A549 (cell line): ENCODE data around the gene EMC8. TPM values are rescaled to one million over a fixed set of nuclear protein-coding genes. Genes with fewer than 3 reads are reported as not detected.

ENCODE experiments used
- ATAC-seq, 2 experiments: fragments of 200-7000 bp in 1 of 2; fragments of >200 bp in 1 of 2; cut with Nextera tagmentation in 1 of 2; cut with Tn5 transposase in 1 of 2; 3 replicates each; pipeline versions ENCODE4 v1.8.0 to v1.9.1; 2018 to 2020; ENCODE audit warnings: mild to moderate bottlenecking in 1 of 2, moderate library complexity in 1 of 2
- CTCF ChIA-PET: fragments of 300-600 bp; sonication (Branson Sonifier 250); formaldehyde crosslinking; extraction: SDS; loops from one replicate; lab custom pipeline; 2021; ENCODE audit warnings: antibody characterized with exemption, inconsistent platforms; lab: Yijun Ruan, JAX
- POLR2A ChIA-PET: fragments of 350-600 bp; formaldehyde crosslinking; extraction: SDS; loops from one replicate; lab custom pipeline; 2021; ENCODE audit warnings: antibody characterized with exemption, inconsistent platforms; lab: Yijun Ruan, JAX
- DNase-seq, 2 experiments: peaks; one replicate each; pipeline versions ENCODE4 v3.0.0 to v3.0.0-alpha.2; 2011 to 2016; ENCODE audit warnings: low read depth in 1 of 2, low spot score in 1 of 2
- FAIRE-seq: peaks from 2 replicates; lab custom pipeline; 2011; peaks lifted over from hg19 to GRCh38; lab: Jason Lieb, UNC
- H3K27ac ChIP-seq, 2 experiments: fragments of >200 bp; sonication (Bioruptor Twin); formaldehyde crosslinking; 3 replicates each; pipeline ENCODE4 v1.5.1; 2016 to 2017
- H3K4me1 ChIP-seq: fragments of >200 bp; sonication (Bioruptor Twin); formaldehyde crosslinking; 3 replicates; pipeline ENCODE4 v1.6.1; 2016
- H3K4me2 ChIP-seq: fragments of >200 bp; sonication (Bioruptor Twin); formaldehyde crosslinking; 3 replicates; pipeline ENCODE4 v1.6.1; 2016
- H3K4me3 ChIP-seq: fragments of >200 bp; sonication (Bioruptor Twin); formaldehyde crosslinking; 3 replicates; pipeline ENCODE4 v1.5.1; 2016
- H3K9me3 ChIP-seq: fragments of >200 bp; sonication (Bioruptor Twin); formaldehyde crosslinking; 3 replicates; pipeline ENCODE4 v1.6.1; 2016
- BCL3 ChIP-seq: fragments of >200 bp; sonication (Bioruptor Twin); formaldehyde crosslinking; IDR thresholded peaks from 3 replicates; pipeline ENCODE4 v1.6.1; 2016
- BHLHE40 ChIP-seq: IDR thresholded peaks from 2 replicates; pipeline ENCODE4 v1.6.1; 2012; ENCODE audit warnings: low read depth, low read length, inconsistent platforms
- CBX2 ChIP-seq: fragments of 200-600 bp; sonication (generic); IDR thresholded peaks from 2 replicates; pipeline ENCODE4 v1.6.1; 2016; ENCODE audit warnings: low read depth, mild to moderate bottlenecking, borderline replicate concordance
- CEBPB ChIP-seq, 2 experiments: fragments of >200 bp in 1 of 2; sonication (Bioruptor Twin) in 1 of 2; formaldehyde crosslinking in 1 of 2; IDR thresholded peaks; 2 replicates each; pipeline ENCODE4 v1.6.1; 2012 to 2016
- CTCF ChIP-seq: fragments of >200 bp; sonication (Bioruptor Twin); formaldehyde crosslinking; IDR thresholded peaks from 3 replicates; pipeline ENCODE4 v1.5.1; 2016
- EHF ChIP-seq: fragments of 250-450 bp; sonication (Bioruptor Pico); IDR thresholded peaks from 2 replicates; pipeline ENCODE4 v1.5.0; 2020; ENCODE audit warnings: mild to moderate bottlenecking
- EHMT2 ChIP-seq: fragments of 200-600 bp; sonication (generic); IDR thresholded peaks from 2 replicates; pipeline ENCODE4 v1.6.1; 2016; ENCODE audit warnings: antibody characterized with exemption, low read depth, mild to moderate bottlenecking, moderate library complexity
- ELK1 ChIP-seq: fragments of 150-350 bp; IDR thresholded peaks from 2 replicates; pipeline ENCODE4 v1.6.1; 2014; ENCODE audit warnings: low read depth, mild to moderate bottlenecking, low read length
- FOSB ChIP-seq: fragments of 250-450 bp; sonication (Bioruptor Pico); IDR thresholded peaks from 2 replicates; pipeline ENCODE4 v1.5.0; 2020; ENCODE audit warnings: mild to moderate bottlenecking, moderate library complexity
- FOSL2 ChIP-seq, 2 experiments: fragments of 450-650 bp in 1 of 2; fragments of >200 bp in 1 of 2; sonication (Bioruptor Twin) in 1 of 2; formaldehyde crosslinking; IDR thresholded peaks; 2 replicates each; pipeline versions ENCODE4 v1.5.0 to v1.6.1; 2016 to 2020; ENCODE audit warnings: mild to moderate bottlenecking in 1 of 2, moderate library complexity in 1 of 2
- GATA3 ChIP-seq: IDR thresholded peaks from 2 replicates; pipeline ENCODE4 v1.6.1; 2012; ENCODE audit warnings: borderline replicate concordance
- HES2 ChIP-seq: fragments of >200 bp; sonication (Bioruptor Twin); formaldehyde crosslinking; IDR thresholded peaks from 2 replicates; pipeline ENCODE4 v1.6.1; 2016
- HMGXB4 ChIP-seq: fragments of 250-450 bp; sonication (Bioruptor Pico); IDR thresholded peaks from 2 replicates; pipeline ENCODE4 v1.5.0; 2021; ENCODE audit warnings: mild to moderate bottlenecking, moderate library complexity, borderline replicate concordance
- HOXB5 ChIP-seq: fragments of 250-450 bp; sonication (Bioruptor Pico); IDR thresholded peaks from 2 replicates; pipeline ENCODE4 v1.5.0; 2020; ENCODE audit warnings: mild to moderate bottlenecking, moderate library complexity
- MAZ ChIP-seq: fragments of 150-350 bp; IDR thresholded peaks from 2 replicates; pipeline ENCODE4 v1.6.1; 2014; ENCODE audit warnings: antibody characterized with exemption, low read depth, low read length, borderline replicate concordance
- MYC ChIP-seq: IDR thresholded peaks from 2 replicates; pipeline ENCODE4 v1.6.1; 2012; ENCODE audit warnings: mild to moderate bottlenecking, inconsistent platforms, low read length, improper control_type of control experiment, borderline replicate concordance
- NFE2L2 ChIP-seq: fragments of 150-350 bp; conservative IDR thresholded peaks from 2 replicates; pipeline ENCODE4 v1.6.1; 2014; ENCODE audit warnings: low read length
- NR3C1 ChIP-seq: fragments of >200 bp; sonication (Bioruptor Twin); formaldehyde crosslinking; IDR thresholded peaks from 3 replicates; pipeline ENCODE4 v1.6.1; 2017
- RARB ChIP-seq: fragments of 250-450 bp; sonication (Bioruptor Pico); IDR thresholded peaks from 2 replicates; pipeline ENCODE4 v1.8.0; 2021; ENCODE audit warnings: mild to moderate bottlenecking, moderate library complexity
- SMC3 ChIP-seq: fragments of >200 bp; sonication (Bioruptor Twin); formaldehyde crosslinking; IDR thresholded peaks from 3 replicates; pipeline ENCODE4 v1.6.1; 2018; ENCODE audit warnings: inconsistent platforms
- SREBF2 ChIP-seq: fragments of 450-650 bp; IDR thresholded peaks from 2 replicates; pipeline ENCODE4 v1.6.1; 2014; ENCODE audit warnings: mild to moderate bottlenecking, moderate library complexity
- USF2 ChIP-seq: fragments of 450-650 bp; IDR thresholded peaks from 2 replicates; pipeline ENCODE4 v1.6.1; 2014; ENCODE audit warnings: antibody characterized with exemption
- ZC3H11A ChIP-seq: fragments of 450-650 bp; IDR thresholded peaks from 2 replicates; pipeline ENCODE4 v1.6.1; 2014; ENCODE audit warnings: antibody characterized with exemption, mild to moderate bottlenecking
- ZNF302 ChIP-seq: fragments of 250-450 bp; sonication (Bioruptor Pico); IDR thresholded peaks from 2 replicates; pipeline ENCODE4 v1.9.0; 2021; ENCODE audit warnings: inconsistent platforms, mild to moderate bottlenecking, moderate library complexity
- ZSCAN20 ChIP-seq: fragments of 250-450 bp; sonication (Bioruptor Pico); IDR thresholded peaks from 2 replicates; pipeline ENCODE4 v1.8.0; 2022; ENCODE audit warnings: mild to moderate bottlenecking, moderate library complexity
- WGBS: methylation state at CpG from one replicate; pipeline ENCODE4 v1.1.6; 2017; ENCODE audit errors: missing lambda C conversion rate; 5-methylcytosine and 5-hydroxymethylcytosine counted together
- polyA plus RNA-seq, 4 experiments: library from polyadenylated mRNA; depleted of rRNA in 3 of 4; stranded (reverse); fragments of >200 nt; fragmentation: RNase III in 1 of 4; extraction: RNeasy Plus Mini Kit Qiagen cat#74134 plus additional on column Dnase treatment in 1 of 4; gene quantifications; 2 replicates in 3 of 4; 3 replicates in 1 of 4; pipeline ENCODE4 v1.2.3, GENCODE V29; 2011 to 2017

Gene EMC8
- polyA plus RNA-seq, 2 of the 4 experiments (the other 2 are of a cell fraction): 43.0 to 53.2 TPM

GRCh38 chr16:85796152-85796551 is 3.2 kb downstream of the EMC8 start:
- ATAC-seq (no peak), DNase-seq (no peak), FAIRE-seq (no peak)
- H3K27ac ChIP-seq: no peak overlapping the region
- no peak overlapping the region for H3K4me3 ChIP-seq
- no peaks in the 10 kb centered on the region for H3K9me3 ChIP-seq
- H3K4me1 ChIP-seq: peaks cover 19% of the 10 kb centered on the region
- H3K4me2 ChIP-seq: no peak overlapping the region
- POLR2A ChIA-PET: no interaction called here
- CTCF ChIA-PET: interaction anchor here (1.1 to 2.3 kb wide), 3 partner anchors 23 to 220 kb away, joined by 3 to 8 read pairs (median 3); no protein-coding TSS in a partner anchor
- TF ChIP-seq BHLHE40: no peak
- no peak for TF ChIP-seq ZSCAN20 (CRISPR knock-in tag)
- TF ChIP-seq FOSB: no peak
- no peak for TF ChIP-seq CBX2
- TF ChIP-seq CEBPB (IDR thresholded peaks at IDR 0.05): no peak
- TF ChIP-seq NFE2L2: no peak
- TF ChIP-seq ZC3H11A: no peak
- no peak for TF ChIP-seq RARB (CRISPR knock-in tag)
- no peak for TF ChIP-seq MYC
- no peak for TF ChIP-seq SREBF2
- WGBS: 94% methylated on average over 6 of the region's 6 CpGs

- DNase-seq: no peak
- H3K4me3 ChIP-seq: no peak overlapping the region
- ChIA-PET POLR2A (no interaction called here), CTCF (interaction anchor here (1.6 to 2.3 kb wide), 2 partner anchors 27 to 119 kb away, joined by 3 to 8 read pairs; no protein-coding TSS in a partner anchor)
- no peak overlapping the region for H3K27ac ChIP-seq
- no peaks in the 10 kb centered on the region for H3K9me3 ChIP-seq
- no peak for FAIRE-seq
- no peak for TF ChIP-seq EHMT2
- TF ChIP-seq NFE2L2: no peak
- TF ChIP-seq SMC3: no peak
- no peak for TF ChIP-seq USF2
- TF ChIP-seq ZSCAN20 (CRISPR knock-in tag): no peak
- no peak for TF ChIP-seq SREBF2
- no peak for TF ChIP-seq ZNF302 (CRISPR knock-in tag)
- no peak for TF ChIP-seq EHF (CRISPR knock-in tag)
- TF ChIP-seq BCL3: no peak
- no peak for TF ChIP-seq NR3C1
- TF ChIP-seq FOSL2 (IDR thresholded peaks at IDR 0.05): no peak
- no peak for TF ChIP-seq FOSL2 (CRISPR knock-in tag; IDR thresholded peaks at IDR 0.05)
- no peak for TF ChIP-seq ELK1
- no peak for TF ChIP-seq HOXB5
- no peak for TF ChIP-seq MAZ
- no peak overlapping the region for H3K4me2 ChIP-seq
- peaks cover 12% of the 10 kb centered on the region for H3K4me1 ChIP-seq
- no peak for ATAC-seq
- WGBS: 84% methylated on average over 8 of the region's 8 CpGs
Measured at GRCh38 chr16:85794696-85795095, 4.6 kb downstream of the EMC8 start.

GRCh38 chr16:85793662-85794298 is 5.6 kb downstream of the EMC8 start:
- peaks cover 12% of the 10 kb centered on the region for H3K4me1 ChIP-seq
- H3K4me2 ChIP-seq: no peak overlapping the region
- FAIRE-seq: no peak
- no peak overlapping the region for H3K27ac ChIP-seq
- H3K9me3 ChIP-seq: no peaks in the 10 kb centered on the region
- CTCF ChIA-PET: interaction anchor here (1.6 to 2.3 kb wide), 2 partner anchors 27 to 118 kb away, joined by 3 to 8 read pairs; no protein-coding TSS in a partner anchor
- 80% methylated on average over 5 of the region's 5 CpGs for WGBS
- H3K4me3 ChIP-seq: no peak overlapping the region
- DNase-seq: no peak
- no peak for TF ChIP-seq HMGXB4 (CRISPR knock-in tag)
- no peak for TF ChIP-seq GATA3
- TF ChIP-seq HES2: no peak
- TF ChIP-seq CTCF: no peak
- POLR2A ChIA-PET: no interaction called here
- no peak for ATAC-seq
